ENCODE data around the gene ARHGAP30. TPM values are rescaled to one million over a fixed set of nuclear protein-coding genes. Genes with fewer than 3 reads are reported as not detected.

ARHGAP30 gene
- total and polyA plus RNA-seq, 2 of the 8 experiments (the other 6 are each of a cell fraction or from before 2014, with no cell fraction given), result 0.27 to 0.39 TPM

DNA sequence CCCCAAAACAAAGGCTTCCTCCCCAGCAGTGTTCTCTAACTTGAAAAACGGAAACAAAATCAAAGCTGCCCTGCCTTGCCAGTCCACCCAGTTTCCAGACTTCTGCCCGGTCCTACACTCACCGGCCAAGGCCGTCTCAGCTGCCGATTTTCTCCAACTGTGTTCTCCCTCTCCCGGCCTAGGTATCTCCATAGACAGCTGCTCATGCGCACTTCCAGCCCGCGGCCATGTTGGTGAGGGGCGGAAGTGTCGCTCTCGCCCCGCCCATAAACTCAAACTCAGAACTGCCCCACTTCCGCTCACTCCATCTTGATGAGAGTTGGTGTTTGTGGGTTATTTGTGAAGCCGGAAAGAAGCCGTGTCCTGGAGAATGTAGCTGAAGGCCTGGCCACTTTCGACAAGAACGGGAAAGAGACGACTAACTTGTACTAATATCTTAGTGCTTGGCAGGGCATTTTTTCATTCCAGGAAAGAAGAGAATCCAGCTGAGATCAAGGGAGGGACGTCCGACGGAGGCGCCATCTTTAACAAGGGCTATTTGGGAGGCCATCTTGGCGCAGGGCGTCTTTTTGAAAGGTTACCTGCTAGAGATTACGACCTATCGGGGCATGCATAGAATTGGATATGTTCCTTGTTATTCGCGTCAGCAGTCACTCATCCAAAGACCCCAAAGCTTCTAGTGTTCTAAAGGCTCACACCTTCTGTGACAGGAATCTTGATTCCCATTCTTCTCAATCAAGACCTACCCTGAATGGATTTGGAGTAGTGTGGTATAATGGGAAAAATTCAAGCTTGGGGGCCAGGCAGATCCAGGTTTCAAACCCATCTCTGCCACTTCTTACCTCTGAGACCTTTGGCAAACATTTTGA lies 23.7 kb downstream of the ARHGAP30 start, which contains the start of gene USF1 (continued):
- peak; percentile 94 for TF ChIP-seq GABPA (IDR thresholded peaks at IDR 0.05; ENCODE audit: borderline replicate concordance, insufficient read depth, low read length)
- peak; percentile 90; the same call in 1 of the 2 replicates for TF ChIP-seq TAF1 (IDR thresholded peaks at IDR 0.05; ENCODE audit: low read depth, low read length)
- TF ChIP-seq SP1 (IDR thresholded peaks at IDR 0.05; ENCODE audit: low read depth, low read length), result peak; percentile 70
- TF ChIP-seq CHD1 (IDR thresholded peaks at IDR 0.05; ENCODE audit: low read depth, low read length), result no peak

All from H1 (cell line).